Colonic mucosa (tissue), 4 donors: ENCODE results near the gene ECHS1. TPM values are rescaled to one million over a fixed set of nuclear protein-coding genes. Genes with fewer than 3 reads are reported as not detected.
"Not testable (repeated sequence)": the region's sequence is repeated elsewhere in the genome, so short reads cannot be mapped to it uniquely, and the experiment has no call there.

Experiments used
- DNase-seq: peaks from one replicate; pipeline ENCODE4 v3.0.0-alpha.2; 2020
- H3K27ac ChIP-seq: fragments of 200-600 bp; one replicate; pipeline ENCODE4 v1.8.0; 2021
- H3K27me3 ChIP-seq: fragments of 200-600 bp; one replicate; pipeline ENCODE4 v1.8.0; 2021
- H3K36me3 ChIP-seq: fragments of 200-600 bp; one replicate; pipeline ENCODE4 v1.8.0; 2021
- H3K4me1 ChIP-seq: fragments of 200-600 bp; one replicate; pipeline ENCODE4 v1.8.0; 2021; ENCODE audit warnings: mild to moderate bottlenecking
- H3K4me3 ChIP-seq: fragments of 200-600 bp; one replicate; pipeline ENCODE4 v1.8.0; 2021
- H3K9ac ChIP-seq, 2 donors: one replicate each; pipeline ENCODE4 v1.7.0; 2013; ENCODE audit warnings: control low read depth in 2 of 2, low read depth in 2 of 2, low read length in 2 of 2
- H3K9me3 ChIP-seq: fragments of 200-600 bp; one replicate; pipeline ENCODE4 v1.8.0; 2021
- intact Hi-C: fragments of 100-400 bp; cut with DNase I; formaldehyde crosslinking; loops from one replicate; pipeline ENCODE4 v1.14.1; 2022
- total RNA-seq, 2 donors: library from RNA; stranded (reverse); fragmentation: NEBNext Ultra II Directional in 1 of 2; extraction: Animal tissue kit (Norgen Biotek cat#: 25700) in 1 of 2; gene quantifications; one replicate each; pipeline ENCODE4 v1.2.1, GENCODE V29; 2021
- TF ChIP-seq, protein P1 (sequence below): fragments of 200-600 bp; IDR thresholded peaks from one replicate; pipeline ENCODE4 v1.8.0; 2022; ENCODE audit warnings: antibody characterized with exemption, mild to moderate bottlenecking
- donor health status: healthy.
- donor health status: DM: no; HTN: no; CAD: no.
- donor health status: DM: no; HTN: no; CAD: no.

ECHS1 gene
- total RNA-seq, 2 donors from 2014 or later = 188 to 214 TPM

DNA sequence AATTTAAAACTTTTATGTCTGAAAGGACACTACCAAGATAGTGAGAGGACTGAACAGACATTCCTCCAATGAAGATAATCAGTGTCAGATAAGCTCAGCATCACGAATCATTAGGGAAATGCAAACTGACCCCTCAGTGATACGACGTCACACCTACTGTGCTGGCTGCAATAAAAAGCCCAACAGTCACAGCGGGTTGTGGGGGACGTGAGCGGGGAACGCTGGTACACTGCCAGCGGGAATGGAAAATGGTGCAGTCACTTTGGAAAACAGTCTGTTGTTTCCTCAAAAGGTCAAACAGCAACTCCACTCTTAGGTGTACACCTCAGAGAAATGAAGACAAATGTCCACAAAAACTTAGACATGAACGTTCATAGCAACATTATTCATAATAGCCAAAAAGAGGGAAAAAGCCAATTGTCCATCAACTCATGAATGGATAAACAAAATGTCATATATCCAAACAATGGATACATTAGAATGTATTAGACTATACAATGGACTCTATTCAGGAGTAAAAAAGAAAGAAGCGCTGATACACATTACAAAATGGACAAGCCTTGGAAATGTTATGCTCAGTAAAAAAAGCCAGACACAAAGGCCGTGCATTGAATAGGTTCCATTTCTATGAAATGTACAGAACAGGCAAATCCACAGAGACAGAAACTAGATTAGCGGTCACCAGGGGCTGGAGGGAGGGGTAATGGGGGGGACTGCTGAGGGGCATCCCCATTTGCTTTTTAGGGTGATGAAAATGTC, 2.4 kb upstream of the ECHS1 start:
- DNase-seq = no peak
- Histone ChIP-seq H3K9me3 (no peaks in the 10 kb centered on the region), H3K27me3 (no peaks in the 10 kb centered on the region), H3K36me3 (no peaks in the 10 kb centered on the region), H3K4me1 (peaks cover 8% of the 10 kb centered on the region), H3K27ac (no peak overlapping the region), H3K9ac (no peak overlapping the region), H3K4me3 (no peak overlapping the region)
- TF ChIP-seq, protein P1, sequence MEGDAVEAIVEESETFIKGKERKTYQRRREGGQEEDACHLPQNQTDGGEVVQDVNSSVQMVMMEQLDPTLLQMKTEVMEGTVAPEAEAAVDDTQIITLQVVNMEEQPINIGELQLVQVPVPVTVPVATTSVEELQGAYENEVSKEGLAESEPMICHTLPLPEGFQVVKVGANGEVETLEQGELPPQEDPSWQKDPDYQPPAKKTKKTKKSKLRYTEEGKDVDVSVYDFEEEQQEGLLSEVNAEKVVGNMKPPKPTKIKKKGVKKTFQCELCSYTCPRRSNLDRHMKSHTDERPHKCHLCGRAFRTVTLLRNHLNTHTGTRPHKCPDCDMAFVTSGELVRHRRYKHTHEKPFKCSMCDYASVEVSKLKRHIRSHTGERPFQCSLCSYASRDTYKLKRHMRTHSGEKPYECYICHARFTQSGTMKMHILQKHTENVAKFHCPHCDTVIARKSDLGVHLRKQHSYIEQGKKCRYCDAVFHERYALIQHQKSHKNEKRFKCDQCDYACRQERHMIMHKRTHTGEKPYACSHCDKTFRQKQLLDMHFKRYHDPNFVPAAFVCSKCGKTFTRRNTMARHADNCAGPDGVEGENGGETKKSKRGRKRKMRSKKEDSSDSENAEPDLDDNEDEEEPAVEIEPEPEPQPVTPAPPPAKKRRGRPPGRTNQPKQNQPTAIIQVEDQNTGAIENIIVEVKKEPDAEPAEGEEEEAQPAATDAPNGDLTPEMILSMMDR = no peak
- intact Hi-C loops = no loop called here

DNA sequence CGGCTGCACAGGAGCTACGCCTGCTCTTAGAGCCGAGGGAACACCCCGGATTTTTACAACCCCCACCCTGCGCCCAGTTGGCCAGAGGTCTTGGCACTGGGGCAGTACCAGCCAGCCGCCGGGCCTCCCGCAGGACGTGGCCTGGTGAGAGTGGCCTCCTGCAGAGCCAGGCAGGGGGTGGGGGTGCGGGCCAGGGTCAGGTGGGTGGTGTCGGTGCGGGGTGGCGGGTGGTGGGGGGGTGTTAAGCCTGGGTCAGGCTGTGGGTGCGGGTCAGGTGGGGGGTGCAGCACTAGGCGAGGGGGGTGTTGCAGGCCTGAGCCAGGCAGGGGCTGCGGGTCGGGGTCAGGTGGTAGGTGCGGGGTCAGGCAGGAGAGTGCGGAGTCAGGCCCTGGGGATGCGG, 647 bp downstream of the ECHS1 start:
- Histone ChIP-seq H3K4me1 (peaks cover 4% of the 10 kb centered on the region), H3K9me3 (no peaks in the 10 kb centered on the region), H3K9ac (peak overlapping the region in 1 of 2 donors; percentile 43), H3K27me3 (no peaks in the 10 kb centered on the region), H3K4me3 (peak overlapping the region; percentile 50), H3K27ac (no peak overlapping the region), H3K36me3 (peaks cover 7% of the 10 kb centered on the region)
- intact Hi-C loops = no loop called here
- TF ChIP-seq, protein P1 = no peak
- DNase-seq = peak; percentile 58

DNA sequence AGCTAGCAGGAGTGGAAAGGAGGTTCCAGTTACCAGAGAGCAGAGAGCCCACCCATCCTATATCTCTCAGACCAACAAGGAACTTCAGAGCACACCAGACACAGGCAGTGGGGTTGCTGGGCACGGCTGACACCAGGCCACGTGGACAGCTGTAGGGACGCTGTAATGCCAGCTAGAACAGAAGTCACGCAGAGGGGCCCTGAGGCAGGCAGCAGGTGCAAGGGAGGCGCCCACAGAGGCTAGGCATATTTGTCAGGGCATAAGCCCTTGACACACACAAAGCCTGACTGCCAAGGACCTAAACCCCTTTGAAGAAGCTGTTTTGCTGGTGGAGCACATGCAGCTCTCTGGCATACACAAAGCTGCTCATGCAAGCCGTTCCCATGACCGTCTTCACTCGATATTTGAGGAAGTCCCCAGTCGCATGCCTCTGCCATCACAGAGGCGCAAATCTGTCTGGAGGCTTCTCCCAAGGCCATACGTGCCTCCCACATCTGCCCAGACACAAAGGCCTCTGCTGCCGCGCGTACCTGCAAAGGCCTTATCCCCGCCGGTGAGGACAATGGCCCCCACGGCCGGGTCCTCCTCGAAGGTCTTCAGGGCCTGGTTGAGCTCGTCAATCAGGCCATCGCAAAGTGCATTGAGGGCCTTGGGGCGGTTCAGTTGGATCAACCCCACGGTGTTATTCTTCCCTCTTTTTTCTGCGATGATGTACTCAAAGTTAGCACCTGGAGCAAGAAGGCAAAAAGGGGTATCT, 2.9 kb downstream of the ECHS1 start:
- Histone ChIP-seq H3K9ac (no peak overlapping the region), H3K4me3 (no peak overlapping the region), H3K9me3 (no peaks in the 10 kb centered on the region), H3K4me1 (peaks cover 9% of the 10 kb centered on the region), H3K27me3 (no peaks in the 10 kb centered on the region), H3K36me3 (peaks cover 15% of the 10 kb centered on the region), H3K27ac (no peak overlapping the region)
- TF ChIP-seq, protein P1 = no peak
- no peak for DNase-seq
- intact Hi-C loops = no loop called here

DNA sequence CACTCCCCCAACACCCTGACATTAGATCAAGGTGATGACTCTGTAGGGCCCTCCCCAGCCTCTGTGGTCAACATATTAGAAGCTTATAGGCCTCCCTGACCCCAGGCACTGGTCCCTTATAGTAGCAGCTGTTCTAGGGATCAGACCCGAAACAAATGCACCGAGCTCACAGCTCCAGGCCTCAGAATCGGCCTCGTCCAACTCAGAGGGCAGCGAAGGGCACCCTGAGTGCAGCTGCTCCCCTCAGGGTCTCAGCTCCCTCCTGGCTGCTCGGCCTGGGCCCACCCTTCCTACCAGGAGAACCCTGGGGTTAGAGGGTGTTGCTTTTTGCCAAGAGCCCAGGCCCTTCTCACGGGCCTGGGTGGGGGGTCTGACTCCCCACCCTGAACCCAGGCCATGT, 5.0 kb downstream of the ECHS1 start:
- Histone ChIP-seq H3K4me3 (no peak overlapping the region), H3K36me3 (peaks cover 15% of the 10 kb centered on the region), H3K4me1 (peaks cover 8% of the 10 kb centered on the region), H3K27ac (no peak overlapping the region), H3K27me3 (no peaks in the 10 kb centered on the region), H3K9ac (no peak overlapping the region), H3K9me3 (no peaks in the 10 kb centered on the region)
- DNase-seq = no peak
- intact Hi-C loops = no loop called here
- TF ChIP-seq, protein P1 = no peak

DNA sequence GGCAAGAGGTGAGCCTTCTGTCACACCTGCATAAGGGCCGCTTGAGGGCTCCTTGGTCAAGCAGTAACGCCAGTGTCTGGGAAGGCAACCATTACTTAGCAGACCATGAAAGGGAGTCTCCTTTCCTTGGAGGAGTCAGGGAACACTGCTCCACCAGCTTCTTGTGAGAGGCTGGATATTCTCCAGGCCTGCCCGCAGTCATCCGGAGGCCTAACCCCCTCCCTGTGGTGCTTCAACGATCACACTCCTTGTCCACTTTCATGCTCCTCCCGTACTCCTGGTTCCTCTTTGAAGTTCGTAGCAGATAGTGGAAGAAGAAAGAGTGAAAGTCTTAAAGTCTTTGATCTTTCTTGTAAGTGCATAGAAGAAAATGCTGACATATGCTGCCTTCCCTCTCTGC, 5.7 kb downstream of the ECHS1 start:
- H3K9me3 ChIP-seq, DNase-seq, H3K4me3 ChIP-seq, H3K27ac ChIP-seq, H3K4me1 ChIP-seq, intact Hi-C loops, H3K9ac ChIP-seq, H3K27me3 ChIP-seq: not testable (repeated sequence)
- peaks cover 15% of the 10 kb centered on the region for H3K36me3 ChIP-seq

DNA sequence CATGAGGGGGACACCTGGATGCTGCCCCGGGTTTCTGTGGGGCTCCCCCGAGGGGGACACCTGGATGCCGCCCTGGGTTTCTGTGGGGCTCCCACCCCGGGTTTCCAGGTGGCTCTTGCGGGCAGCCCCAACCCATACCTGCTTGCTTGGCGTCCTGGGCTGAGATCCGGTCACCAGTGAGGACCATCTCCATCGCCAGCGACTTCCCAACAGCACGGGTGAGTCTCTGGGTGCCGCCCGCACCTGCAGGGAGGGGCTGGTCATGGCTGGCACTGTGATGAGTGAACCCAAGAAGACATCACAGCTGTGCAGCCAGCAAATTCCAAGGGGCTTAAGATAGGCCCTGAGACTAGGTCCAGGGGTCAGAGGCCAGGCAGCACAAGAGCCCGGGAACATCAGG, 6.4 kb downstream of the ECHS1 start:
- intact Hi-C loops = no loop called here
- DNase-seq = no peak
- peaks cover 8% of the 10 kb centered on the region for H3K4me1 ChIP-seq
- no peaks in the 10 kb centered on the region for H3K27me3 ChIP-seq
- no peaks in the 10 kb centered on the region for H3K9me3 ChIP-seq
- H3K27ac ChIP-seq = no peak overlapping the region
- no peak overlapping the region for H3K9ac ChIP-seq
- H3K4me3 ChIP-seq = no peak overlapping the region
- TF ChIP-seq, protein P1 = no peak
- peaks cover 15% of the 10 kb centered on the region for H3K36me3 ChIP-seq
